GM13976 (cell line): Measurements from ENCODE around the gene TIGD2.

ENCODE experiments used
- DNase-seq: peaks from one replicate; pipeline ENCODE4 v3.0.0; 2012; ENCODE audit warnings: low spot score
- CTCF ChIP-seq: IDR thresholded peaks from 2 replicates; pipeline ENCODE4 v1.5.1; 2012; ENCODE audit warnings: borderline replicate concordance, mild to moderate bottlenecking; ENCODE audit not compliant: insufficient read depth; ENCODE audit errors: extremely low read depth, missing control alignments, control extremely low read depth
- in situ Hi-C: fragments of 300-500 bp; cut with MboI; formaldehyde crosslinking; loops from one replicate; pipeline ENCODE4 v1.12.0; 2022; ENCODE audit warnings: low sequenced_read_pairs, mixed read lengths, inconsistent platforms; ENCODE audit not compliant: unreplicated experiment

The TIGD2 gene

DNA sequence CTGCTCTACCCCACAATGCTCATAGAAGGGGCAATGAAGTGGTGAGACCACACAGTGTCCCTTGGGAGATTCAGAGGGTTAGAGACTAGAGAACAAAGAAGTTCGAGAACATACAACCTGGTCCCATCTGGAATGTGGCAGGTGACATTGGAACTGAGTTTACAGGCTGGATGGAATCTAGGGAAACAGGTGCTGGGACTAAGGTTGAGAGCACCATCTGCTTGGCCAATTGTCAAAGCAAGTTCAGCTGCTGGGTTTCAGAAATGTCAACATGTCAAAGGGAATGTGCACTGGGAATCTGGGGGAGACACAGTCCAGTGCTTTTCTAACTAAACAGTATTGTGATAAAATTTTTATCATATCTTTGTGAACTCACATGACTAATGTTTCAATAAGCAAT lies 38.4 kb upstream of the TIGD2 start:
- no peak for TF ChIP-seq CTCF

DNA sequence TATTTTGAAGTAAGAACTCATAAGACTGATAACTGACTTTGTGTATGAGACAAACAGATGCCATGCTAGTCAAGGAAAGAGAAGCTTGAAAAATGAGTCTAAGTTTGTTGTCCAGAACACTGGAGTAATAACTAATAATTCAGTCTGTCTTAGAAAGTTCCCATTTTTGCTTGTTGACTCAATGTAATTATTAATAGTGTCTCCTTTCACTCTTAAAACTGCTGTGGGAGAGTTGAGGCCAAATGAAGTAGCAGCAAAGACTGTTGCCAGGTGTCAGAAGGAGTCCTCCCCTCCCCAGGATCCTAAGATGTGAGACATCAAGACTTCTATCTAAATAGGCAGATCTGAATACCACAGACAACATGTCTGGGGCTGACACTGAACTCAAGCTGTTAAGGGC lies 33.6 kb upstream of the TIGD2 start:
- TF ChIP-seq CTCF: no peak
- in situ Hi-C loops: no loop called here
- DNase-seq: no peak

More for the DNA sequence above, 38.4 kb upstream of the TIGD2 start:
- in situ Hi-C loops: no loop called here
- no peak for DNase-seq

DNA sequence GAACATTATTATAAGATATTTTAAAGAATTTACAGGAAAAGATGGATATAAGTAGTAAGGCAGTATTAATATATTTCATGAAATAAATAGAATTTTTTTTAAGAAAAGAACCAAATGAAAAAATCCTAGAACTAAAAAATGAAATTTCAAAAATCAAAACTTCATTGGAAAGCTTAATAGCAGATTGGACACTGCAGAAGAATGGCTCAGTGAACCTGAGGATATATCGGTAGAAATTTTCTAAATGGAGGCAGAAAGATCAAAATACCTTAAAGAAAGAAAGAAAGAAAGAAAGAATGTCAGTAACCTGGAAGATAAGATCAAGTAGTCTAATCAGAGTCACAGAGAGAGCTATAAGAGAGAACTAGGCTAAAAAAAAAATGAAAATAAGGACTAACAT lies 33.0 kb upstream of the TIGD2 start:
- no peak for TF ChIP-seq CTCF

GRCh38 chr4:89099034-89099433 lies 12.3 kb upstream of the TIGD2 start:
- in situ Hi-C loops: no loop called here
- TF ChIP-seq CTCF: no peak
- DNase-seq: no peak

More for the DNA sequence above, 33.0 kb upstream of the TIGD2 start:
- no peak for DNase-seq
- in situ Hi-C loops: no loop called here

GRCh38 chr4:89099471-89099870 lies 11.9 kb upstream of the TIGD2 start:
- no peak for DNase-seq
- in situ Hi-C loops: no loop called here
- no peak for TF ChIP-seq CTCF

- no peak for DNase-seq
- no peak for TF ChIP-seq CTCF
- in situ Hi-C loops: no loop called here
Observed at GRCh38 chr4:89100853-89101252, 10.5 kb upstream of the TIGD2 start.
